A549 treated with ZK216348 at 1 μM for 4 hours (cell line): ENCODE measurements around the gene PPP1CB. TPM values are rescaled to one million over a fixed set of nuclear protein-coding genes. Genes with fewer than 3 reads are reported as not detected.

Experiments used
- total RNA-seq: library from RNA; stranded (reverse); fragments of 200-300 nt; extraction: Qiagen RNA extraction; gene quantifications from 5 replicates; pipeline ENCODE4 v1.2.3, GENCODE V29; 2022; ENCODE audit warnings: low read depth

PPP1CB gene
- total RNA-seq = 89.9 to 136 TPM (median 116 TPM) in 5 replicates

DNA sequence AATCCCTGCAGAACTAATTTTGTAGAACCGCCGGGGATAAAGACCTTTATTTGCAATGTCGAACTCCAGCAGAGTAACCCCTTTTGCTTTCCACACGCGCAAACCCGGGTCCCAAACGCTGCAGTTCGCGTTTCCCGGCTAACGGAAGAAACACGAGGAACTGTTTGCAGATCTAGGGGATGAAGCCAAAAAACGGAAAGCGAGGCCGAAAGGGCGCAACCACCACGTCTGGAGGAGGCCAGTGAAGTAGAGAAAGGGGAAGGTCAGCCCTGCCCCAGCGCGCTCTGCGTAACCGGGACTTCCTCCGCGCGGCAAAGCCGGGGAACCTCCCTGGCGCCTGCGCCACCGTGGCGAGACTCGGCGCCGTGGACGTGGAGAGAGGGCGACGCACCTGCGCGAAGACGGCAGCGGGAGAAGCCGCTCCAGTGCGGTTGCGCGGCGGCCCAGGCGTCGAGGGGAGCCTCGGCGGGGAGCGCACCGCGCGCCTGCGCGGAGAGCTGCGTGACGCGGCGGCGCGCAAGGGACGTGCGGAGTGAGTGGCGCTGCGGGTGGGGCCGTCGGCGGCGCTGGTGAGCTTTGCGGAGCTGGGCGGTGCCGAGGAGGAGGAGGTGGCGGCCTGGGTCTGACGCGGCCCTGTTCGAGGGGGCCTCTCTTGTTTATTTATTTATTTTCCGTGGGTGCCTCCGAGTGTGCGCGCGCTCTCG lies at the start of gene PPP1CB:
TSS of gene PPP1CB (plus strand) at position 579 of the 704 bp plus-strand sequence. CDS start 295 bp downstream, outside the sequence.

DNA sequence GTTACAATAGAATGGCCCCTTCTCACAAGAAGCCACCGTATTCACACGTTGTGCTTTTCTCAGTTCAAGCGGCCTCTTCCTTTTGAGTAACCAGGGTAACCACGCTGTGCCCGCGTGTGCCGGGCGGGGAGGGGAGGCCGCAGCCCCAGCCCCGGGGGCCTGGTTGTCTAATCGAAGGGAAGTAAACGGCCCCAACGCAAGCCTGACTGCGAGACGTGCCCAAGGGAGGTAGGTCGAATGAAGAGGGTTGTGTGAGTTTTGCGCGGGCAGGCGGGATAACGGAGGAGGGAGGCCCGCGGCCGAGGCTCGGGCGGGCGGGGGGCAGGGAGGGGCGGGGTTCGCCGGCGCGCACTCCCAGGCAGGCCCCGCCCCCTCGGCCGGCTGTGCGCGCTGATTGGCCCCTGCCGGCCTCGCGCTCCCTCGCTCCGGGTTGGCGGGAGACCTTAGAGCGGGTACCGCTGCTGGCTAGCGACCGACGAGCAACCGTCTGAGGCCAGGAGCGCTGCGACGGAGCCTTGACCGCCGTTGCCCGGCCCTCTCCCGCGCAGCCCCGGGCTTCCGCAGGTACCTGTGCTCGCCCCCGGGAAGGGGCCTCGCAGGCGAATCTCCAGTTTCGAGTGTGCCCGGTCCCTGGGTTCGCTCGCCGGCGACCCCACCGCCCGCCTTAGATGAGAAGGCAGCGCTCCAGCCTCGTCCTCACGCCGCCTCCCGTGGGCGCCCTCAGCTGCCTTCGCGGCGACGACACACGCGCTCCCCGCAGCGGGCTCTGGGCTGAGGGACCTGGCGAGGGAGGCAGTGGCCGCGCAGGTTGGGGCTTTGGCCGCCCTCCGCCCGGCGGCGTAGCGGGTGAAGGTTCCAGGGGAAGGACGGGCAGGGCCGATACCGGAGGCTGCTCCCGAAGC lies 59.0 kb downstream of the PPP1CB start, which contains the start of gene SPDYA:
TSS of gene SPDYA (plus strand) at position 451 of the 902 bp plus-strand sequence. CDS start 5,181 bp downstream, outside the sequence.

Other genes with a start within 250 kb of the PPP1CB start
- 0.14 to 0.33 TPM (median 0.27 TPM) in 4 of 5 replicates, not detected in the other for gene SPDYA, start 59.0 kb downstream of the PPP1CB start, total RNA-seq
- gene TRMT61B, start 118.5 kb downstream of the PPP1CB start, total RNA-seq = 11.9 to 16.4 TPM (median 15.5 TPM) in 5 replicates
- gene WDR43, start 142.8 kb downstream of the PPP1CB start, total RNA-seq = 76.1 to 110 TPM (median 80.0 TPM) in 5 replicates
- 0.24 to 0.60 TPM (median 0.31 TPM) in 4 of 5 replicates, not detected in the other for gene TOGARAM2, start 229.5 kb downstream of the PPP1CB start, total RNA-seq